ENCODE data around the gene PPIE.
"Not testable (repeated sequence)": the region's sequence is repeated elsewhere in the genome, so short reads cannot be mapped to it uniquely, and the experiment has no call there.

Gene PPIE

DNA sequence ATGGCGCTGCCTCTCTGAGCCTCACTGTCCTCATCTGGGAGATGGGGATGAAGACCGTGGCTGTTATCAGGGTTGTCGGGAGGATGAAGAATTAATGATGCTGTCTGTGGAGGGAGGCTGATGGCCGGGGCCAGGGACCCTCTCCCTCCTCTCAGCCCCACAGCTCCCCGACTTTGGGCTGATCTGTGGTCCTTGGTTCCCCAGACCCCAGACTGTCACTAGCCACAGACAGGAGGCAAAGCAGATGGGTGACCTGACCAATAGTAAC lies 48.4 kb downstream of the PPIE start:
- peaks cover 27% of the 10 kb centered on the region for H3K4me1 Mint-ChIP-seq (ENCODE audit: low read depth)
- H3K27ac Mint-ChIP-seq; H3K36me3 Mint-ChIP-seq (ENCODE audit: low read depth); H3K4me3 Mint-ChIP-seq; H3K9me3 Mint-ChIP-seq; intact Hi-C loops (cut with micrococcal nuclease): not testable (repeated sequence)
- peaks cover 18% of the 10 kb centered on the region for H3K27me3 Mint-ChIP-seq

DNA sequence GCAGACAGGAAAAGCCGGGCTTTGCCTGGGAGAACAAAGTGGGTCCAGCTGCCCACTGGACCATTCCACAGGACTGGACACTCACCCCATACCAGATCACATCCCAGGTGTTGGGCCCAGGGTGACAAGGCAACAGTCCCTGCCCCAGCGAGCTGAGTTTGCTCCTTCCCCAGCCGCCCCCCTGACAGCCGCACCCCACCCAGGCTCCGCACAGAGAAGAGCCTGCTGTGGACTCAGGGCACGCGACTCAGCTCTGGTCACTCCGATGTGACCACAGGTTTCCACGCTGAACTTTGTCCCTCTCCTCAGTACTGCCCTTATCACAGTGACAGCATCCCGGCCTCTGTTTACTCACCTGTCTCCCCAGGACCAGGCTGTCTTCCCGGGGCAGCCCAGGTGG lies 48.8 kb downstream of the PPIE start:
- Mint-ChIP-seq H3K36me3 (ENCODE audit: low read depth) (no peaks in the 10 kb centered on the region), H3K27me3 (peaks cover 18% of the 10 kb centered on the region), H3K9me3 (no peaks in the 10 kb centered on the region), H3K27ac (no peak overlapping the region), H3K4me1 (ENCODE audit: low read depth) (peaks cover 31% of the 10 kb centered on the region), H3K4me3 (peak overlapping the region; percentile 67)
- intact Hi-C loops (cut with micrococcal nuclease), result no loop called here

DNA sequence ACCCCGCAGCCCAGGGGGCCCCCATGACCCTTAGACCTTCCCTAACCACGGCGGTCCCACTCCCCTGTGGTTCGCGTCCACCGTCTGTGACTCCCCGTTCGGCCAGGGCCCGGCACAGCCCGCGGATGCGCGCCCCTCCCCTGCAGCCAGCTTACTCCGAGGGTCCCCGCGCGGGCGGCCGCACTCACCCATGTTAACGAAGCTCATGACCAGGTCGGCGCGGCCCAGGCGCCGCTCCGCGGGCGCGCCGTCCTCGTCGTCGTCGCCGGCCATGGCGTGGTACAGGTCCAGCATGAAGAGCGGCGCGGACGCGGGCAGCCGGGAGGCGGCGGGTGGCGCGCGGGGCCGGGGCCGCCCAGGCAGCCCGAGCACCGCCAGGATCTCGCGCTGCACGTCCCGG lies 49.3 kb downstream of the PPIE start:
- H3K36me3 Mint-ChIP-seq (ENCODE audit: low read depth); H3K27ac Mint-ChIP-seq; H3K9me3 Mint-ChIP-seq; intact Hi-C loops (cut with micrococcal nuclease): not testable (repeated sequence)
- Mint-ChIP-seq H3K4me3 (peak overlapping the region; percentile 67), H3K27me3 (peaks cover 18% of the 10 kb centered on the region), H3K4me1 (ENCODE audit: low read depth) (peaks cover 36% of the 10 kb centered on the region)

DNA sequence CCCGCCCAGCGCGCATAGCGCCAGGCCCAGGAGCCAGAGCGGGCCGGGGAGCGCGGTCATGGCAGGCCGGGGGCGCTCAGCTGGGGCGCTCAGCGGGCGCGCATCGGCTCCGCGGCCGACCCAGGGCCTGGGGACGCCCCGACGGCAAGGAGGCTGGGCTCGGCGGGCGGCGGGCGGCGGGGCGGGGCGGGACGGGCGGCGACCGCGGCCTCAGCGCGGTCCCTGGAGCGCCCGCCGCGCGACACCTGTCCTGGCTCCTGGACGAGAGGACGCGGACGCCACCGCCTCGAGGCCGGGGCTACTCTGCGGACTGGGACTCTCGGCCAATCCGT lies 49.7 kb downstream of the PPIE start:
- H3K4me3 Mint-ChIP-seq, result peak overlapping the region; percentile 77
- no peaks in the 10 kb centered on the region for H3K9me3 Mint-ChIP-seq
- no peaks in the 10 kb centered on the region for H3K36me3 Mint-ChIP-seq (ENCODE audit: low read depth)
- peaks cover 18% of the 10 kb centered on the region for H3K27me3 Mint-ChIP-seq
- H3K27ac Mint-ChIP-seq, result peak overlapping the region; percentile 86
- intact Hi-C loops (cut with micrococcal nuclease), result no loop called here
- H3K4me1 Mint-ChIP-seq (ENCODE audit: low read depth), result peaks cover 40% of the 10 kb centered on the region

DNA sequence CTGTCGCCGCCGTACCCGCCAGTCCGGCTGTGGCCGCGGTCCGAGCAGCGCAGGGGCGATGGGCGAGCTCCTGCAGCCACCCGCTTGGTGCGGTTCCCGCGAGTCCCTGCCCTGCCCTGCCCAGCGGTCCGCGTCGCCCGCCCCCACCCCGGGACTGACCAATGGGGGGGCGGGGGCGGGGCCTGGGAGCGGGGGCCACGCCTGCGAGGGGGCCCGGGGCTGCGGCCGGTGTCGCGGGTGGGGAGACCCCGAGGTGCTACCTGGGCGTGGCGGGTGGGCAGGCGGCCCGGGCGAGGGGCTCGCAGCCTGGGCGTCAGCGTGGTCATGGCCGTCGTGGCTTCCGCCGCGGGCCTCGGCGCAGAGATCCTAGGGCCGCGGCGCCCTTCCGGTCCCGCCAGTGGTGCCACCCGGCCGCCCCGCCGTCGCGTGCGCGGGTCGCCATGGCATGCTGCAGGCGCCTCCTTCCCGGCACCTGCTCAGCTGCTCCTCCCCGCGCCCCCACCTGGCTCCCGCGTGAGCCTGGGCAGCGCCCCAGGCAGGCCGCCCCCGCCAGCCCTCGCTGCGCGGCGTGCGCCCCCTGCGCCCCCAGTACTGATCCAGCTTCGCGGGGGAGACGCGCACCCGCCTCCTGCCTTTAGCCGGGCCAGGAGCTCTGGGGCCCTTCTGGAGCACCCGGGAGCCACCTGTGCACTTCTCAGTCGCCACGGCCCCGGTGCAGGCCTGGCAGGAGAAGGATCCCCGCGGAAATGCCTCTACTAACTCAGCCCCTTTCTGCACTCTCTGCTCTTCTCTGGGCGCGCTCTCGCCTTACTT lies 50.3 kb downstream of the PPIE start, which contains the start of gene BMP8B:
Gene BMP8B, minus strand, starts transcription at position 108 of the 813 bp plus-strand sequence. CDS start 380 bp downstream, outside the sequence.
- Mint-ChIP-seq H3K9me3 (no peaks in the 10 kb centered on the region), H3K4me1 (ENCODE audit: low read depth) (peaks cover 46% of the 10 kb centered on the region), H3K27me3 (peaks cover 18% of the 10 kb centered on the region), H3K36me3 (ENCODE audit: low read depth) (no peaks in the 10 kb centered on the region), H3K27ac (peak within 1 kb of the TSS; percentile 86), H3K4me3 (peak within 1 kb of the TSS; percentile 77)
- intact Hi-C loops (cut with micrococcal nuclease), result no loop called here

DNA sequence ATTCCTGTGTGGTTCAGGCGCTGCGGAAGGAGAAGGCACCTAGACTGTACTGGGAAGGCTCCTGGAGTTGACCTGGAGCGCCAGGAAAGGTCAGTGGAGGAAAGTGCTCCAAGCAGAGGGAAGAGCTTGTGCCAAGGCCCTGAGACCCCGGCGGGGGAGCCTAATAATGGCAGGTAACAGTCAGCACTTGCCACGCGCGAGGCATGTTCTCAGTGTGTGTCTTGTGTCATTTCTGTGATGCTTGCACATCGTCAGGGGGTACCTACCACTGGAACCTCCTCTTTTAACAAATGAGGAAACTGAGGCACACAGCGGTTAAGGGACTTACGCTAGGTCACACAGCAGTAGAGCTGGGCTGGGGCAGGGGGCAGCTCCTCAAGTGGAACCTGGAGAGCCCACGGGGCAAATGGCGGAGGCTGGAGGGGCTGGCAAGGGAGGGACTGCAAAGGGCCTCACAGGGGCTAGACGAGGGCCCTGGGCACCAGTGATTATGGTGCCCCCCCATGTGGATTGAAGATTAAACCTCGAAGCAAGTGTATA lies 51.0 kb downstream of the PPIE start:
- H3K36me3 Mint-ChIP-seq (ENCODE audit: low read depth), result no peaks in the 10 kb centered on the region
- H3K27me3 Mint-ChIP-seq, result peaks cover 18% of the 10 kb centered on the region
- H3K27ac Mint-ChIP-seq, result peak overlapping the region; percentile 86
- intact Hi-C loops (cut with micrococcal nuclease), result no loop called here
- H3K9me3 Mint-ChIP-seq, result no peaks in the 10 kb centered on the region
- peak overlapping the region; percentile 77 for H3K4me3 Mint-ChIP-seq
- peaks cover 46% of the 10 kb centered on the region for H3K4me1 Mint-ChIP-seq (ENCODE audit: low read depth)

DNA sequence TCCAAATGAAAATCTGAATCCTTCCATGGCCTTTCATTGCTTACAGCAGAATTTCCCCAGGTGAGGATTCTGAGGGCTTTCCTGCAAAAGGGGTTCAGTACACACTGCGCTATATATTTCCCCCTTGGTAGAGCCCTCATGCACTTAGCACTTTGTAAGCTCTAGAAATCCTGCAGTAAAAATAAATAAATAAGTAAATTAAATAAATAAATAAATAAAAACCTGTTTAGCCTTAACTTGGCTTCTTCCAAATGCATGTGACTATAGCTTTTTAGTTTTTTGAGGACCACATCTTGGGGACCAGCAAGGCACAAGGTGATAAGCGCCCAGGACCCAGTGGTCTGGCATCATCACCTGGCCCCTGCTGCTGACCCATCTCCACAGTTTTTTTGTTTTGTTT lies 53.2 kb downstream of the PPIE start:
- H3K27me3 Mint-ChIP-seq, result peaks cover 12% of the 10 kb centered on the region
- peaks cover 46% of the 10 kb centered on the region for H3K4me1 Mint-ChIP-seq (ENCODE audit: low read depth)
- intact Hi-C loops (cut with micrococcal nuclease), result no loop called here
- H3K9me3 Mint-ChIP-seq, result no peaks in the 10 kb centered on the region
- H3K36me3 Mint-ChIP-seq (ENCODE audit: low read depth), result no peaks in the 10 kb centered on the region
- H3K4me3 Mint-ChIP-seq, result no peak overlapping the region
- H3K27ac Mint-ChIP-seq, result no peak overlapping the region

DNA sequence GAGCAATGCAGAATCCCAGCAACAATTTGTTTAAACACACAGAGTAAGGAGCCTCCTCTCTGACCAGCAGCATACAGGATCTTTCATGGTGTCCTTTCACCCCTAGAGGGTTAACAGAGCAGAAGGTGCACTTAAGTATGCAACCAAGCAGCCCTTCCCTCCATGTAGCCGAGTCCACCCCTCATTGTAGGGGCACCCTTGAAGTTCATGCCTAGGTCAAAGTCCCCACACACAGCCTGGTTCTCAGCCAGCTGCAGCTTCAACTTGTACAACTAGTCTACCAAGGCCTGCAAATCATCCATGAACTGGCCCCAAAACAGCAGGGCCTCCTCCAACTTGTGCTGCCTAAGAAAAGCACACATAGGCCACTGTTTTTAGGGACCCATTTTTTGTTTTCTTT lies 57.0 kb downstream of the PPIE start:
- H3K4me1 Mint-ChIP-seq (ENCODE audit: low read depth), result peaks cover 42% of the 10 kb centered on the region
- no peaks in the 10 kb centered on the region for H3K9me3 Mint-ChIP-seq
- no peak overlapping the region for H3K27ac Mint-ChIP-seq
- no peaks in the 10 kb centered on the region for H3K36me3 Mint-ChIP-seq (ENCODE audit: low read depth)
- no peaks in the 10 kb centered on the region for H3K27me3 Mint-ChIP-seq
- no peak overlapping the region for H3K4me3 Mint-ChIP-seq
- intact Hi-C loops (cut with micrococcal nuclease), result no loop called here

DNA sequence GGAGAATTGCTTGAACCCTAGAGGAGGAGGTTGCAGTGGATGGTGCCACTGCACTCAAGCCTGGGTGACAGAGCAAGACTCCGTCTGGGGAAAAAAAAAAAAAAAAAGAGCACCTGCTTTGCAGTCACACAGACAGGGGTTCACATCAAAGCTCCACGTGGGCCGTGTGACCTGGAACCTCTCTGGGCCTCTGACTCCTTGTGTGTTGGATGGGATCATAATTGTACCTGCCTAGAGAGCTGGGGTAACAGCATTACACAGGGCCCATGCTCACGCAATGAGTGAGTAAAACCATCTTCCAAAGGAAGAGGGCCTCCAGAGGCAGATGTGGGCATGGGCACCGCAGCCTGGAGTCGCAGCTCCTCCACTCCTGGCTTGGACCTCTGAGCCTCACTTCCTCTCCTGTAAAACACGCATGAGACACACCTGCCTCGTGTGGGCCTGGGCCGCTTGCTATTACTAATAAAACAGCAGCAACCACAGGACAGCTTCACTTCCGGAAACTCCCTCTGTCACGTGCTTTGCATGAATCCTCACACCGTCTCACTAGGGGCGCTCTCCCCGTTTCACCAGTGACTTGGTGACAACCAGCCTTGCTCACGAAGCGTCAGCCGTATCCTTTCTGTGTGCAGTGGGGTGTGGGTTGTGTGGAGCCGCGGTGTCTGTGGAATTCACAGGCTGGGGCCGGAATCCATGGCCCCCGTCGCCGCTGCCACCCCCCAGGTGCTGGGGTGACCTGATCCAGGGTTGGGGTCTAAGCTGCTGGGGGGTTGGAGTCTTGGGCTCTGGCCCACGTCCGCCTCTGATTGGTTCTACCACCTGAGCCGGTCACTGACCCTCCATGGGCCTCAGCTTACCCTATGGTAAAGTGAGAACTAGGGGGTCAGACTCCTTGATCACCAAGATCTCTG lies 60.4 kb downstream of the PPIE start:
- Mint-ChIP-seq H3K4me3 (peak overlapping the region; percentile 71), H3K27ac (peak overlapping the region; percentile 90), H3K4me1 (ENCODE audit: low read depth) (peaks cover 40% of the 10 kb centered on the region)
- H3K27me3 Mint-ChIP-seq; H3K9me3 Mint-ChIP-seq; H3K36me3 Mint-ChIP-seq (ENCODE audit: low read depth); intact Hi-C loops (cut with micrococcal nuclease): not testable (repeated sequence)

DNA sequence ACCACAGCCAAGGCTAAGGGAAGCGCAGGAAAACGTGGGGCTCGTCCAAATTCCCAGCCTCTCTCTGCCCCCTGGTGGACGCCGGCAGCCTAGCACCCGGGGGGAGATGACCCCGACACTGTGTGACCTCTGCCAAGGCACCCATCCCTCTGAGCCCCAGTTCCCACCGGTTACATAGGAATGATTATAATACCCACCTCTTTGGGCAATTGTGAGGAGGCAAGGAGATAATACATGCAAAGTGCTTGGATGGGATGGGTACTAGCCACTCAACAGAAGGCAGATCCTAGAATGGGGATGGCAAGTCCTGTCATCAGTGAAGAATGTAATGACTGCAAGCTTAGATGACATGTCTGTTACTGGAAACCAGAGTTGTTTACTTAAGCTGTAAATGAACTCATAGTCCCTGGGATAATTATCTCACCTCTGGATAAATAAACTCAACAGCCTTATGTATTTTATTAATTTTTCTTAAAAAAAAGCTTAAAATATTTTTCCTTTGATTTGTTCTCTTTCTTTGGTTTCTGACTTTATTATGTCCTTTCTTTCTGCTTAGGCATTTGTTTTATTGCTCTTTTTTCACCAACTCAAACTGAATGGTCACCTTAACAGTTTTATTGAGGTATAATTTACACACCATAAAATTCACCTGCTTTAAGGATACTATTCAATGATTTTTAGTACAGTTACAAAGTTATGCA lies 61.2 kb downstream of the PPIE start:
- no peaks in the 10 kb centered on the region for H3K27me3 Mint-ChIP-seq
- no peaks in the 10 kb centered on the region for H3K9me3 Mint-ChIP-seq
- H3K36me3 Mint-ChIP-seq (ENCODE audit: low read depth), result no peaks in the 10 kb centered on the region
- H3K27ac Mint-ChIP-seq, result peak overlapping the region; percentile 90
- peak overlapping the region; percentile 71 for H3K4me3 Mint-ChIP-seq
- intact Hi-C loops (cut with micrococcal nuclease), result no loop called here
- peaks cover 41% of the 10 kb centered on the region for H3K4me1 Mint-ChIP-seq (ENCODE audit: low read depth)

DNA sequence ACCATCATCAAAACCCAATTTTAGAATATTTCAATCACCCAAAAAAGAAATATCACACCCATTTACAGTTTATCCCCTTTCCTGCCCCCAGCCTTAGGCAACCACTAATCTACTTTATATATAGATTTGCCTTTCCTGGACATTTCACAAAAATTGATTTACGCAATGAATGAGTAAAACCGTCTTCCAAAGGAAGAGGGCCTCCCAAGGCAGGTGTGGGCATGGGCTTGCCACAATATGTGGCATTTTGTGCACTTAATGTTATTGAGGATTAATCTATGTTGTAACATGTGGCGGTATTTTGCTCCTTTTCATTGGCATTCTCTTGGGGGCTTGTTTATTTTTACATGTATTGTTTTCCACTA lies 61.8 kb downstream of the PPIE start:
- peaks cover 3% of the 10 kb centered on the region for H3K36me3 Mint-ChIP-seq (ENCODE audit: low read depth)
- H3K27ac Mint-ChIP-seq, result no peak overlapping the region
- H3K9me3 Mint-ChIP-seq, result peaks cover 3% of the 10 kb centered on the region
- H3K4me1 Mint-ChIP-seq (ENCODE audit: low read depth), result peaks cover 41% of the 10 kb centered on the region
- H3K27me3 Mint-ChIP-seq, result no peaks in the 10 kb centered on the region
- intact Hi-C loops (cut with micrococcal nuclease), result no loop called here
- no peak overlapping the region for H3K4me3 Mint-ChIP-seq

DNA sequence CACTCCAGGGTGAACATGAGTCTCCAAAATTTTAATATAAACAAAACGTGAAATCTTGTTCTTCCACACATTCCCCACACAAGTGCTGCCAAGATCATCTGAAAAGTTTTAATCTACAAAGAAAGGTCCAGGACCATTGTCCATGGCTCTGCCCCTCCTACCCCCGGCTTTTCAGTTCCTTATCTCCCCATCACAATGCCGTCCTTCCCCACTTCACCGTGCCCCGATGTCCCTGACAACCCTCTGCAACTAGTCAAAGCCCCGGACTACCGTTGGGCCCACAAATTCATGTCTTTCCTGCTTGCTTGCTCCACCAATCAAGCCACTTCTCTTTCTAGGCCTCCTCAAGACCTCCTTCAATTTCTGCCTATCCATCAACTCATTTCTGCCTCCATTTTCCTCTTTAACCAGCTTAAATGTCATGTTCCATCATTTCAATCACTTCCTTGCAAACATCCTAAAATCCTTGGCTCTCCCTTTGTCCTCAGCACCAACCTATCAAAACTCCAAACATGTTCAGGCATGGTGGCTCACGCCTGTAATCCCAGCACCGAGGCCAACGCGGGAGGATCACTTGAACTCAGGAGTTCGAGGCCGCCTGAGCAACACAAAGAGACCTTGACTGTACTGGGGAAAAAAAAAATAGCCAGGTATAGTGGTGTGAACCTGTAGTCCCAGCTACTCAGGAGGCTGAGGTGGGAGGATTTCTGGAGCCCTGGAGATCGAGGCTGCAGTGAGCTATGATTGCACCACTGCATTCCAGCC lies 64.0 kb downstream of the PPIE start:
- H3K9me3 Mint-ChIP-seq, result peaks cover 8% of the 10 kb centered on the region
- no peaks in the 10 kb centered on the region for H3K27me3 Mint-ChIP-seq
- no peak overlapping the region for H3K27ac Mint-ChIP-seq
- intact Hi-C loops (cut with micrococcal nuclease), result no loop called here
- H3K4me3 Mint-ChIP-seq, result no peak overlapping the region
- peaks cover 10% of the 10 kb centered on the region for H3K36me3 Mint-ChIP-seq (ENCODE audit: low read depth)
- peaks cover 41% of the 10 kb centered on the region for H3K4me1 Mint-ChIP-seq (ENCODE audit: low read depth)

DNA sequence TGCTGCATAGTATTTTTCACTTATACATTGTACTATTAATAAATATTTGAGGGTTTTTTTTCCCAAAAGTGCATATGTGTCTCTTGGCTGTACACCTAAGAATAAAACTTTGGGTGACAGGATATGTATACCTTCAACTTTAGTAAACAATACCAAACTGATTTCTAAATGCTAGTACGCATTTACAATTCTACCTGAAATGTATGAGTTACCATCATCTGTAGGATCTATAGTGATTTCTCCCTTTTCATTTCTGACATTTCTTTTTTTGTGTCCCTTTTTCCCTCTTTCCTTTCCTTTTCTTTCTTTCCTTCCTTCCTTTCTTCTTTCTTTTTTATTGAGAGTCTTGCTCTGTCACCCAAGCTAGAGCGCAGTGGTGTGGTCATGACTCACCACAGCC lies 66.7 kb downstream of the PPIE start:
- peaks cover 24% of the 10 kb centered on the region for H3K4me1 Mint-ChIP-seq (ENCODE audit: low read depth)
- intact Hi-C loops (cut with micrococcal nuclease), result no loop called here

More for the DNA sequence above, 66.7 kb downstream of the PPIE start:
- Mint-ChIP-seq H3K9me3 (peaks cover 8% of the 10 kb centered on the region), H3K36me3 (ENCODE audit: low read depth) (peaks cover 17% of the 10 kb centered on the region), H3K4me3 (no peak overlapping the region), H3K27ac (no peak overlapping the region), H3K27me3 (no peaks in the 10 kb centered on the region)

Data from dendritic cell treated with granulocyte-macrophage colony-stimulating factor and Interleukin-4, amounts not matched to agents 40 ng/mL and 50 ng/mL, for 4 days (primary cell).